GM10847 (cell line): ENCODE results near the gene CA12.

Source experiments
- POLR2A ChIP-seq: IDR thresholded peaks from 2 replicates; pipeline ENCODE4 v1.6.1; 2011; ENCODE audit not compliant: insufficient read length; ENCODE audit errors: extremely low read depth

Gene CA12

DNA sequence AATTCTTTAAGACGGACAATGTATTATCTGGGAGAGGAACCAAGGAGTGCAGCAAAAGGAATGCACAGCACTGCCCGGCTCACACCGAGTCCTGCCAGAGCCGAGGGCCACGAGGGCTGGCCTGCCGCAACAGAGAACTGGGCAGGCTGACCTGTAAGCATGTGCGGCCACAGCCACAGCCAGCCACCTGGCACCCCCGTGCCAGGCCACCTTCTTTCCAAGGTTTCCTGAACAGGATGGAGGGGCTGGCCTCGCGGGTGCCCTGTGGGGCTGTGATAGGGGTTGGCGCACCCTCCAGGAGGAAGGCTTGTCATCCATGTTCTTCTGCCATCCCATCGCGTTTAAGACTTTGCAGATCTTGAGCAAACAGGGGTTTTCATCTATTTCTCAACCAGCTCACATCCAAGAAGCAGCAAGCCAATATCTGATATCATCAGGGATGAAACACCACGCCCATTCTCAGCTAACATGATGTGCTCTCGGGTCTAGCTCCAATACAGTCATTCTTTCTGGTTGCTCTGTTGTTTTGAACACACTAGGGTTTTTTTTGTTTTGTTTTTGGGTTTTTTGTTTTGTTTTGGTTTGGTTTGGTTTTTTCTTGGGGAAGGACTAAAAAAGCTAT, 10.2 kb downstream of the CA12 start:
- no peak for TF ChIP-seq POLR2A

- no peak for TF ChIP-seq POLR2A
These were observed 10.9 kb downstream of the CA12 start for GRCh38 chr15:63370764-63371163.

DNA sequence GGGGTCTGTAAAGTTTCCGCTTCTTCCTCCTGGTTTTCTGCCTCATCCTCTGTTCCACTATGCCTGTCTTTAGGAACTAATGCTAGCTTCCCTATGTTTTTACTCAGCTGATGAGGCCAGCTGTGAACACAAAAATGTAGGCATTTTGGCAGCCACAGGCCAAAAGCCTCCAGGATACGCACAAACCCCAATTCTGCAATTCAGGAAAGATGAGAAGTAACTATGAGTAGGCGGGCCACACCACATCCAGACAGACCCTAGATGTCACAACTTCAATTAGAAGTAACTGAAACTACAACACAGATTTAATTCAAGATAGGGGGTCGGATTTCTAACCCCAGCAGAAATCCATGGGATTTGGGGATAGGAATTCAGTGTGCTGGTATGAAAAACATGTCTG, 11.9 kb downstream of the CA12 start:
- TF ChIP-seq POLR2A, result no peak

DNA sequence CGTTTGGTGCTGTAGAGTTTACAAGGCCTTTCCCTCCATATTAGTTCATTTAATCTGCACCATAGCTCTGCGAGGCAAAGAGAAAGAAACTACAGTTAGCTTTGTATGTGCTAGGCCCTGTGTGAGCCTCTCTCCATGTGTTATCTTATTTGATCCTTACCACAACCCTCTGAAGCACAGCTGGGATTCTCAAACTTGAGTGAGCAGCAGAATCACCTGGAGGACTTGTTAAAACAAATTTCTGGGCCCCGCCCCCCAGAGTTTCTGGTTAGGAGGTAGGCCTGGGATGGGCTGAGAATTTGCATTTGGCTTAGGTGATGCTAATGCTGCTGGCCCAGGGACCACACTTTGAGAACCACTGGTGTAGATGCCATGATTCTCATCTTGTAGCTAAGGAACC, 12.3 kb downstream of the CA12 start:
- TF ChIP-seq POLR2A, result no peak

DNA sequence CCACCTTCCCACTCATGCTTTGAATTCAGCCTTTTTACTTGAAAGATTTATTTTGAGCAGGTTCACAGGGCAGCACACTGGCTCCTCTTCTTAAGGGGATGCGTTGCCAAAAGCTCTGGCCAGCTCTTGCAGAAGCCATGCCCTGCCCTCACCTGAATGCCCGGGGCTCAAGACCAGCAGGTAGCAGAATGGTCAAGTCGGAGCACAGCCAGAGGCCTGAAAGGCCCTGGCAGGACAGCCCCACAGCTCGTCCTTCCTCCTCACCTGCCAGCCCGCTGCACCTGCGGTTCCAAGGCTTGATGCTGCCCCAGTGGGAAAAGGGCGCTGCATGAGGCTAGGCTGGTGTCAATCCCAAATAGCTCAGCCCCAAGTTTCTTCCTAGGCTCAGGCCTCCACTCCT, 13.1 kb downstream of the CA12 start:
- TF ChIP-seq POLR2A, result no peak

GRCh38 chr15:63367900-63368299, 13.7 kb downstream of the CA12 start:
- no peak for TF ChIP-seq POLR2A

- no peak for TF ChIP-seq POLR2A
These were observed 14.3 kb downstream of the CA12 start for GRCh38 chr15:63367390-63367789.

DNA sequence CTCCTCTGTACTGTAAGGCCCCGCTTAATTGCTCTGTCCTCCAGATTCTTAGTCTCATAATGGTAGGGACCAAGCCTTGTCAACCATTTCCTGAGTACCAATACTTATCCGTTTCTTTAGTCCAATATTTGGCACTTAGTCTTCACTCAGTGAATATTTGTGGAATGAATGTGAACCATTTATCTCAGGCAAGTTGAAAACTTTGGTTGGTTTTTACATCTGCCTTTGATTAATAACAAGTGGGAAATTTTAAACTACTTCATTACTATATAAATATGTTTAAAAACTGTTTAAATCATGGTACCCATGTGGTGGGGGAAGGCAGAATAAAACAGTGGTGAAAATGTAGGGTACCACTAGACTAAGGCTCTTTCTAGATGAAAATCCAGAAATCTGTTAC, 15.2 kb downstream of the CA12 start:
- no peak for TF ChIP-seq POLR2A

DNA sequence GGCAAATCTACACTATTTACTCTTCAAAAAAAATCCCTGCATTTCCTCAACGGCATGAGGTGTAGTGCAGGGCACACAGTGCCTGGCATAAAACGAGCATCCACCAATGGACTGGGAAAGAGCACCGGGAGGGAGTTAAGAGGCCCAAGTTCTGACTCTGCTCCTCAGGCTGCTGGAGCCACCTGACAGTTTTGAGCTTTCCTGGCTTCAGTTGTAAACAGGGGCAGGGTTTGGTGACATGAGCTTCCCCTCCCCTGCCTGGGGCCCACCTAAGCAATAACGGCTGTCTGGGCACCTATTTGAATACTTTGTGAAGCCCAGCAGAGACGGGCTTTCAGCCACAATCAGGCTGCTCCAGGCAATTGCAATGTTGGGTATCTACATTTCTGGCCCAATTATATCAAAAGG, 16.4 kb downstream of the CA12 start:
- TF ChIP-seq POLR2A, result no peak

DNA sequence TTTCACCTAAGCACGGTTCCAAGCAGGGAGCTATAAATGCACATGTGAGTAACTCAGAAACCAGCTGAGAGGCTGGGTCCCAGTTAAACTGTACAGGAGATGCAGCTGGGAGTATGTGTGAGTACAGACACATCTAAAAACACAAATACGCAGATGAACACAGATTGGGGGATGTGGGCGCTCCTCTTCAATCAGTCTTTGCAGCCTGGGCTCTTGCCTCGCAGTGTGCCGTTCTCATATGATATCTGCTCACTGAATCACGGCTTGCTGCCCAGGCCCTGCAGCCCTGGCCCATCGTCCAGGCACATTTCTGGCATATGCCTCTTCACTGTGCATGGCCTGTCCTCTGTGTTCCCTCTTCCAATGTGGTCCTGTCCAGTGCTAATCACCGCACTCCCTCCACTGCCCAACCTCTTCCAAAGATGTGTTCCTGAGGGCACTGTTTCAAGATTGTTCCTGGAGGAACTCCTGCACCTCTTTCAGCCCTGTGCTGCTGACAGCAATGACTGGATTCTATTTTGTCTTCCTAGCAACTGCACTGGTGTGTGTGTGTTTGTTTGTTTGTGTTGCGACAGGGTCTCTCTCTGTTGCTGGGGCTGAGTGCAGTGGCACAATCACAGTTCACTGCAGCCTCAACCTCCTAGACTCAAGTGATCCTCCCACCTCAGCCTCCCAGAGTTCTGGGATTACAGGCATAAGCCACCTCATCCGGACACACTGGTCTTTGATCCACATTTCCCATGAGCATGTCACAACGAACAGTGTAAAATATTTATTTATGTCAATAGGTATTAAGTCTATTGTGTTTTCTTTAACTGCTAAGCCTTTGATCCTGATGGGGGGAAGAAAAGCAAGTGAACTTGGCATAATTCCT, 17.0 kb downstream of the CA12 start:
- TF ChIP-seq POLR2A, result no peak

GRCh38 chr15:63363292-63363691, 18.4 kb downstream of the CA12 start:
- no peak for TF ChIP-seq POLR2A

DNA sequence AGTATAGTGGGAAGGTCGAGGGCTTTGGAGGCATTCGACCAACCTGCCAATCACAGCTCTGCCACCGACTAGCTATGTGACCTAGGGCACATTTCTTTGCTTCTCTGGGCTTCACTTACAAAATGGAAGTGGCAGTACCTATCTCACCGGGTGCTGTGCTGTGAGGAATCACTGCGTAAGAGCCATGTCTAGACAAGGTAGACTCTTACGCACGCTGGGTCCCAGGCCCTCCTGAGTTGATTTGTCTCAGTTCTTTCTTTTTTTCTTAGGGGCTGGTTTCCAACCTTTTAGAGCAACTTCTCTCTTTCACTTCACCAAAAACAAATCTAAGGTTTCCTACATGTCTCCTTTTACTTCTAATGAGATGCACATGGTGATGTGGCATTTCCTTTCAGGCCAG, 18.8 kb downstream of the CA12 start:
- no peak for TF ChIP-seq POLR2A

DNA sequence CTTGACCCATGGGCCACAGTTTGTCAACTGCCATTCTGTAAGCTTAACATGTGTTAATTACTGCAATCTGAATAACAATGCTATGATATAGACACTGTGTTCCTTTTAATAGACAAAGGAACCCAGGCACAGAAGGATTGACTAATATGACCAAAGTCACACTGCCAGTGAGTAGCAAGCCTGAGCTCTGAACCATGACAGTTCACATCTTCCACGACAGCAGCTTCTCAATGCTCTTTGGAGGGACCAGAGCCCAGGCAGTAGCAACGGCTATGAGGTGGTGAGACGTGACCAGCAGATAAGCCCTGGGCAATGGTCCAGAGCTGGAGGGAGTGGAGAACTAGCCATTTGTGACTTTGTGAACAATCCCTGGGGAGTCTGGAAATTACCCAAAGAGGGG, 19.4 kb downstream of the CA12 start:
- TF ChIP-seq POLR2A, result no peak

- TF ChIP-seq POLR2A, result no peak
These were observed 21.5 kb downstream of the CA12 start for GRCh38 chr15:63360170-63360569.

DNA sequence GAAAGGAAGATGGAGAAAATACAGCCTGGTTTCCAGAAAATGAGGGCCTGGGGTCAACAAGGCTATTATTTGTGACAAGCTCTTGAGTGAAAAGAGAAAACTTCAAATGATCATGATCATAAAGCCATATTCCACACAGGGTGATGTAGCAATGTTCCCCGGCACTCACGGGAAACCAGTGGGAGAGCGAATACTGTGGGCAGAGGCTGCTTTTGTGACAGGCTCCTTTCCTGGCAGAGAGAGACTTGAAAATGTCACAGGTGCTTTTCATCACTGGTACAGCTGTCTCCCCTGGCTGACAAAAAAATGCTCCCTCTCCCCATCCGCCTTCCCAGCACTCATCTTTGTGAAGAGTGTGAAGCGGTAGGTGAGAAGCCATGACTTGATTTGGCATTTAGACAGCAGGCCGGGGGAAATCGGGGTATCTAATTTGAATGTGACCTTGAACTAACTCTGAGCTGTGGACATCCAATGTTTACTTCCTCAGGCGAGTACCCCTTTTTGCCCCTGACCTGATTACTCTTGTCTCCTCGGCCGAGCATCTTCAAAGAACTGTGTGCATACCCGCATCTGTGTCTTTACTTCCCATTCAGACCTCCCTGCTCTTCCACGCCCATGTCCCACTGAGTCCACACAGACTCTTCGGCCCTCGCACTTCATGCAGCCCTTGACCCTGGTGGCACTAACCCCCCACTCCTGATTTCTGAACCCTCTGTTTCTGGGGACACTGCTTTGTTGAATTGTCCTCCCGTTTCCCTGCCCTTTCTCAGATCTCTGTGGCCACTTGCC, 23.2 kb downstream of the CA12 start:
- no peak for TF ChIP-seq POLR2A

DNA sequence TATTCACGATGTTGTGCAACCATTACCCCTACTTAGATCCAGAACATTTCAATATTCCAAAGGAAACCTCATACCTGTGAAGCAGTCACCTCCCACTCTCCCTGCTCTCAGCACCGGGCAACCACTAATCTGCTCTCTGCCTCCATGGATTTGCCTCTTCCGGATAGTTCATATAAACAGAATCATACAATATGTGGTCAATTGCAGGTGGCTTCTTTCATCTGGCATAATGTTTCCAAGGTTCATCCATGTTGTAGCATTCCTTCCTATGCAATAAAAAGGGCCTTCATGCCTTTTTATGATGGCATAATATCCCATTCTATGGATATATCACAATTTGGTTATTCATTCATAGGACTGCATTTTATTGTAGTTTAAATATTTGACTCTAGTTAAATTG, 23.9 kb downstream of the CA12 start:
- no peak for TF ChIP-seq POLR2A

- no peak for TF ChIP-seq POLR2A
These were observed 24.6 kb downstream of the CA12 start for GRCh38 chr15:63357061-63357460.
